H1 (cell line): ENCODE data around the gene MIR17HG. TPM values are rescaled to one million over a fixed set of nuclear protein-coding genes. Genes with fewer than 3 reads are reported as not detected.

Source experiments
- CHD2 ChIP-seq: IDR thresholded peaks from 2 replicates; pipeline ENCODE4 v1.6.1; 2012; ENCODE audit warnings: low read length, improper control_type of control experiment
- CHD7 ChIP-seq: fragments of 300-600 bp; sonication (generic); IDR thresholded peaks from 2 replicates; pipeline ENCODE4 v1.7.1; 2012; ENCODE audit warnings: low read length, moderate library complexity, mild to moderate bottlenecking, inconsistent platforms; ENCODE audit not compliant: insufficient replicate concordance
- EGR1 ChIP-seq: IDR thresholded peaks from 2 replicates; pipeline ENCODE4 v1.6.1; 2011; ENCODE audit warnings: low read depth, low read length, borderline replicate concordance
- FOSL1 ChIP-seq: IDR thresholded peaks from 2 replicates; pipeline ENCODE4 v1.6.1; 2011; ENCODE audit warnings: mild to moderate bottlenecking, low read depth, low read length, moderate library complexity; ENCODE audit not compliant: insufficient read depth
- POLR2AphosphoS5 ChIP-seq: IDR thresholded peaks from 2 replicates; pipeline ENCODE4 v1.6.1; 2011; ENCODE audit warnings: low read depth, low read length
- POU5F1 ChIP-seq: IDR thresholded peaks from 2 replicates; pipeline ENCODE4 v1.6.1; 2011; ENCODE audit warnings: low read depth, mild to moderate bottlenecking, low read length, moderate library complexity
- RNF2 ChIP-seq: fragments of 200-900, 300-1000 bp; sonication (generic); IDR thresholded peaks from 2 replicates; pipeline ENCODE4 v1.7.1; 2016; ENCODE audit warnings: borderline replicate concordance, low read depth, mild to moderate bottlenecking, antibody characterized with exemption, low read length; ENCODE audit not compliant: poor library complexity, severe bottlenecking; ENCODE audit errors: missing control alignments
- SP4 ChIP-seq: IDR thresholded peaks from 2 replicates; pipeline ENCODE4 v1.6.1; 2012; ENCODE audit warnings: low read length, inconsistent platforms
- SUZ12 ChIP-seq: fragments of 200-600 bp; sonication (generic); IDR thresholded peaks from 2 replicates; pipeline ENCODE4 v1.6.1; 2012; ENCODE audit warnings: mild to moderate bottlenecking, inconsistent platforms, low read length, moderate library complexity, mixed read lengths
- TAF1 ChIP-seq: IDR thresholded peaks from 2 replicates; pipeline ENCODE4 v1.6.1; 2011; ENCODE audit warnings: mild to moderate bottlenecking, low read depth, low read length
- polyA plus RNA-seq, 7 experiments: library from polyadenylated mRNA; depleted of rRNA in 3 of 7; stranded (reverse) in 5 of 7; unstranded in 2 of 7; fragments of >200 nt in 5 of 7; fragments of 200-250 nt in 2 of 7; gene quantifications; 1 replicate in 5 of 7; 2 replicates in 1 of 7; 4 replicates in 1 of 7; pipeline versions ENCODE4 v1.2.1 to v1.2.3, GENCODE V29; 2011 to 2013; ENCODE audit warnings: missing spikeins in 2 of 7, mixed read lengths in 2 of 7
- total RNA-seq: library from RNA; stranded (reverse); fragmentation: NEBNext Ultra II Directional; extraction: Animal tissue kit (Norgen Biotek cat#: 25700); gene quantifications from 2 replicates; pipeline ENCODE4 v1.2.1, GENCODE V29; 2021

MIR17HG gene
- total and polyA plus RNA-seq, 2 of the 8 experiments (the other 6 are each of a cell fraction or from before 2014, with no cell fraction given): 11.5 to 36.9 TPM

- TF ChIP-seq CHD7: no peak
- peak; percentile 64 for TF ChIP-seq RNF2
- no peak for TF ChIP-seq SP4
- TF ChIP-seq SUZ12: peak; percentile 74; the same call in 1 of the 2 replicates
- no peak for TF ChIP-seq POU5F1
- no peak for TF ChIP-seq FOSL1
- no peak for TF ChIP-seq EGR1
- TF ChIP-seq TAF1: no peak
- TF ChIP-seq CHD2: no peak
- TF ChIP-seq POLR2AphosphoS5: no peak
Measured at GRCh38 chr13:91399189-91400062, 51.9 kb downstream of the MIR17HG start (continued).
